Tibial artery (tissue), 4 donors: Measurements from ENCODE around the gene SEC14L2.

ENCODE experiments used
- DNase-seq, 2 donors: peaks; one replicate each; pipeline ENCODE4 v3.0.0-alpha.2; 2019
- H3K27ac ChIP-seq, 2 donors: fragments of 200-600 bp; sonication (generic) in 1 of 2; 1 replicate in 1 of 2; 2 replicates in 1 of 2; pipeline ENCODE4 v1.5.1; 2018 to 2019; ENCODE audit warnings: mild to moderate bottlenecking in 1 of 2
- H3K27me3 ChIP-seq, 2 donors: fragments of 200-600 bp; sonication (generic) in 1 of 2; one replicate each; pipeline versions ENCODE4 v1.5.1 to v1.6.0; 2016 to 2019
- H3K36me3 ChIP-seq, 3 donors: fragments of 200-600 bp; sonication (generic) in 2 of 3; one replicate each; pipeline ENCODE4 v1.5.1; 2016 to 2019; ENCODE audit warnings: mild to moderate bottlenecking in 2 of 3
- H3K4me1 ChIP-seq, 4 donors: fragments of 200-600 bp; sonication (generic) in 2 of 4; 1 replicate in 3 of 4; 2 replicates in 1 of 4; pipeline ENCODE4 v1.5.1; 2016 to 2019
- H3K4me3 ChIP-seq, 2 donors: fragments of 200-600 bp; sonication (generic) in 1 of 2; 1 replicate in 1 of 2; 2 replicates in 1 of 2; pipeline ENCODE4 v1.5.1; 2018 to 2019; ENCODE audit warnings: mild to moderate bottlenecking in 2 of 2
- H3K9me3 ChIP-seq, 3 donors: fragments of 200-600 bp; sonication (generic) in 1 of 3; one replicate each; pipeline ENCODE4 v1.5.1; 2016 to 2019
- intact Hi-C: fragments of 100-400 bp; cut with DNase I; formaldehyde crosslinking; loops from one replicate; pipeline ENCODE4 v1.15.0; 2023; ENCODE audit warnings: low total_unique reads
- TF ChIP-seq, protein P1 (sequence below), 2 experiments: fragments of 200-600 bp in 1 of 2; fragments of 450-650 bp in 1 of 2; IDR thresholded peaks; one replicate each; pipeline ENCODE4 v1.5.1; 2017 to 2019; ENCODE audit warnings: antibody characterized with exemption in 2 of 2, mild to moderate bottlenecking in 1 of 2, moderate library complexity in 1 of 2

Gene SEC14L2

DNA sequence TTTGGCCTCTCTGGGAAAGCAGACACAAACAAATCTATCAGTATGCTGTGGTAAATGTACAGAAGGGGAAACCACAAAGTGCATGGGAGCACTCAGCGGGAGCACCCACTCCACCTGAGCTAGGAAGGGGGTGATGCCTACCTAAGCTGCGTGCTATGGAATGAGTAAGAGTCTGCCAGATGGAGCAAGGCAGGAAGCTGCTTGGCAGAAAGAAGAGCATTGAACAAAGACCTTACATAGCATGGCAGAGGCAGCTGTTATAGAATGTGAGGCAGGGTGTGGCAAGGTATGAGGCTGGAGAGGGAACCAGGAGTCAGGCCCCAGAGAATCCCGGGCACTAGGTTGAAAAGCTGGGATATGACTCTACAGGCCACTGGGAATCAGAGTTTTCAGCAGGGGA is 15.0 kb downstream of the SEC14L2 start:
- H3K27ac ChIP-seq: no peak overlapping the region
- H3K9me3 ChIP-seq: no peaks in the 10 kb centered on the region
- H3K36me3 ChIP-seq: peaks cover 12 to 89% (median 50%) of the 10 kb centered on the region in 3 donors
- TF ChIP-seq, protein P1, sequence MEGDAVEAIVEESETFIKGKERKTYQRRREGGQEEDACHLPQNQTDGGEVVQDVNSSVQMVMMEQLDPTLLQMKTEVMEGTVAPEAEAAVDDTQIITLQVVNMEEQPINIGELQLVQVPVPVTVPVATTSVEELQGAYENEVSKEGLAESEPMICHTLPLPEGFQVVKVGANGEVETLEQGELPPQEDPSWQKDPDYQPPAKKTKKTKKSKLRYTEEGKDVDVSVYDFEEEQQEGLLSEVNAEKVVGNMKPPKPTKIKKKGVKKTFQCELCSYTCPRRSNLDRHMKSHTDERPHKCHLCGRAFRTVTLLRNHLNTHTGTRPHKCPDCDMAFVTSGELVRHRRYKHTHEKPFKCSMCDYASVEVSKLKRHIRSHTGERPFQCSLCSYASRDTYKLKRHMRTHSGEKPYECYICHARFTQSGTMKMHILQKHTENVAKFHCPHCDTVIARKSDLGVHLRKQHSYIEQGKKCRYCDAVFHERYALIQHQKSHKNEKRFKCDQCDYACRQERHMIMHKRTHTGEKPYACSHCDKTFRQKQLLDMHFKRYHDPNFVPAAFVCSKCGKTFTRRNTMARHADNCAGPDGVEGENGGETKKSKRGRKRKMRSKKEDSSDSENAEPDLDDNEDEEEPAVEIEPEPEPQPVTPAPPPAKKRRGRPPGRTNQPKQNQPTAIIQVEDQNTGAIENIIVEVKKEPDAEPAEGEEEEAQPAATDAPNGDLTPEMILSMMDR (IDR thresholded peaks at IDR 0.05): no peak
- no peak overlapping the region for H3K4me3 ChIP-seq
- no peak for DNase-seq
- no peaks in the 10 kb centered on the region for H3K27me3 ChIP-seq
- H3K4me1 ChIP-seq: peaks cover 0 to 3% (median 0%) of the 10 kb centered on the region in 4 donors
- intact Hi-C loops: no loop called here

DNA sequence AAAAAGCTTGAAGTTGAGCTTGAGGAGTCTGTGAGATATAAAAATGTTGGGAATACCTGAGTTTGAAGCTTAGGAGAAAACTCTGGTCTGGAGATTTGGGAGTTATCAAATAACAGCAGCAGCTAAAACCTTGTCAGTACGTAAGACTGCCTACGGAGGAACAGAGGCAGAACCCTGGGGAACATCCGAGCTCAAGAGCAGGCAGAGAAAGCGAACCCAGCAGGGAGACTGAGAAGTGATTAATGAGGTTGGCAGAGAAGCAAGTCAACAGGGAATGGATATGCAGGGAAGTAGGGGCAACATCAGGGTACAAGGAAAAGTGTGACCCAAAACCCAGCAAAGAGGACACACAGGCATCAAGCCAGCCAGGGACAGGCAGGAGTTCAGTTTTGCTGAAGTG is 16.2 kb downstream of the SEC14L2 start:
- intact Hi-C loops: no loop called here
- no peak for DNase-seq
- H3K4me3 ChIP-seq: no peak overlapping the region
- H3K27me3 ChIP-seq: no peaks in the 10 kb centered on the region
- no peak overlapping the region for H3K27ac ChIP-seq
- peaks cover 0 to 3% (median 0%) of the 10 kb centered on the region in 4 donors for H3K4me1 ChIP-seq
- TF ChIP-seq, protein P1 (IDR thresholded peaks at IDR 0.05): no peak
- no peaks in the 10 kb centered on the region for H3K9me3 ChIP-seq
- peaks cover 21 to 89% (median 53%) of the 10 kb centered on the region in 3 donors for H3K36me3 ChIP-seq

DNA sequence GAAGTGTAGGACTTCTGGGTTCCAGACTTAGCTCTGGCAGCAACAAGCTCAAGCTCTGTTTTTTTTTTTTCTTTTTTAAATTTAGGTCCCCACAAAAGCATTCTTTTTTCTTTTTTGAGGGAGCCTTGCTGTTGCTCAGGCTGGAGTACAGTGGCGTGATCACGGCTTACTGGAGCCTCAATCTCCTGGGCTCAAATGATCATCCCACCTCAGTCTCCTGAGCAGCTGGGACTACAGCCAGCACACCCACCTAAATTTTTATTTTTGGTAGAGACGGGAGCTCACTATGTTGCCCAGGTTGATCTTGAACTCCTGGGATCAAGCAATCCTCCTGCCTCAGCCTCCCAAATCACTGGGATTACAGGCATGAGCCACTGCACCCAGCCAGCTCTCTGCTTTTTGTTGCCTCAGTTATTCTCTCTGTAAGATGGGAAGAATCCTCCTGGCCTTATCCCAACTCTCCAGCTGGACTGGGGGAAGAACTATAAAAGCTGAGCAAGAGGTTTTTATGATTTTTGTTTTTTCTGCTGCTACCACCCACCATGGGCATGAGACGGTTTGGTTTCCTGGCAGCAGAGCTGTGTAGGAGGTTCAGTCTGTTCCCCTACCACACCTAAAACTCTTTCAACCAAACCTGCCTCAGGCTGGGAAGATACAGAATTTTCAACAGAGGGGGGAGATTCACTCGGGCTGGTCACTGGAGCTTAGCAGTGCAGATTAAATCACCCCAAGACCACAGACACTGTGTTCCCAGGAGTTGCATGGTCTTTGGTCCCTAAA is 17.1 kb downstream of the SEC14L2 start:
- TF ChIP-seq, protein P1 (IDR thresholded peaks at IDR 0.05): no peak
- Histone ChIP-seq H3K9me3 (no peaks in the 10 kb centered on the region), H3K4me1 (peaks cover 0 to 3% (median 0%) of the 10 kb centered on the region in 4 donors), H3K36me3 (peaks cover 30 to 90% (median 56%) of the 10 kb centered on the region in 3 donors), H3K27me3 (no peaks in the 10 kb centered on the region), H3K4me3 (no peak overlapping the region), H3K27ac (no peak overlapping the region)
- DNase-seq: no peak
- intact Hi-C loops: no loop called here

DNA sequence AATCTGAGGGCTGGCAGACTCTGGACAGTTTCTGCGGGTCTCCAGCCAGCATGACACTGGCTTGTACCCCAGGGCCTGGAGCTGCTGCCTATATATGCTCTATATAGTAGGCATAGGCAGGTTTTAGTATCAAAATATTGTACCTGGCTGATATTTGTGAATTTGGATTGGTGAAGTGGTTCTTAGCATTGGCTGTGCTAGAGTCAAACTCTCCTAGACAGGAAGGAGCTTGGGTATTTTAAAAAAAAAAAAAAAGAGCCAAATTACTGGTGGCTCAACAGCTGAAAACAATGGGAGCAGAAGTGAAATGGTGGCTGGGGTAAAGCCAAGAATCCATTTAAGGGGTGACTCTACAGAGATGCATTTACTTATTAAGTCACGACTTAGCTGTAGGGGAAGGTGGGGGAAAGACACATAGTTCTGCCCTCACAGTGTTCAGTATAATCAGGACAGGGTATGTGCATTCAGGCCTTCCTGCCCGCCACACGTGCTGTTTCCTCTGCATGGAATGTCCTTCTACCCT is 17.8 kb downstream of the SEC14L2 start:
- H3K4me1 ChIP-seq: peaks cover 0 to 3% (median 0%) of the 10 kb centered on the region in 4 donors
- intact Hi-C loops: no loop called here
- DNase-seq: no peak
- TF ChIP-seq, protein P1 (IDR thresholded peaks at IDR 0.05): no peak
- H3K4me3 ChIP-seq: no peak overlapping the region
- H3K9me3 ChIP-seq: no peaks in the 10 kb centered on the region
- no peak overlapping the region for H3K27ac ChIP-seq
- peaks cover 33 to 87% (median 60%) of the 10 kb centered on the region in 3 donors for H3K36me3 ChIP-seq
- H3K27me3 ChIP-seq: no peaks in the 10 kb centered on the region

DNA sequence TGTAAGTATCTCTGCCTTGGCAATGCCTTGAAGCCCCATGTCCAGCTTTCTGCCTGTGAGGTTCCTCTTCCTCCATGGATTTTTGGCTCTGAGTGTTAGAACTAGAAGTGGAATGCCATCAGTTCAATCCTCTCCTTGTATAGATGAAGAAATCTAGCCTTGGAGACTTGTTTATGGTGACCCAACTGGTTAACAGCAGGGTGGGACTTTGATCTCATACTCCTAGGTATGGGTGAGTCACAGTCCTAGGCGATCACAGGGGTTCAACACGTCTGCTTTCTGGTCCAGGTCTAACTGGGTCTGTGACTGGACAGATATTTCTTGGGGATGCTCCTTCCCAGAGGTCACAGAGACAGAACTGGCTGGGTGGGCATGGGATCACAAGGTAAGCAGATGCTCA is 19.6 kb downstream of the SEC14L2 start:
- Histone ChIP-seq H3K36me3 (peaks cover 33 to 69% (median 45%) of the 10 kb centered on the region in 3 donors), H3K27ac (no peak overlapping the region), H3K4me3 (no peak overlapping the region), H3K27me3 (no peaks in the 10 kb centered on the region), H3K4me1 (peaks cover 0 to 16% (median 6%) of the 10 kb centered on the region in 4 donors), H3K9me3 (no peaks in the 10 kb centered on the region)
- intact Hi-C loops: no loop called here
- no peak for DNase-seq
- TF ChIP-seq, protein P1 (IDR thresholded peaks at IDR 0.05): no peak
